Sigmoid colon (tissue), 7 donors: ENCODE results near the gene C19orf67. TPM values are rescaled to one million over a fixed set of nuclear protein-coding genes. Genes with fewer than 3 reads are reported as not detected.
"Not testable (repeated sequence)": the region's sequence is repeated elsewhere in the genome, so short reads cannot be mapped to it uniquely, and the experiment has no call there.

Experiments used
- DNase-seq: peaks from one replicate; pipeline ENCODE4 v3.0.0-alpha.2; 2019
- H3K27ac ChIP-seq, 4 donors: fragments of 200-600 bp; sonication (generic); one replicate each; pipeline ENCODE4 v1.5.1; 2016 to 2019; ENCODE audit warnings: mild to moderate bottlenecking in 1 of 4
- H3K27me3 ChIP-seq, 3 donors: fragments of 200-600 bp; sonication (generic); one replicate each; pipeline ENCODE4 v1.5.1; 2019; ENCODE audit warnings: mild to moderate bottlenecking in 1 of 3
- H3K36me3 ChIP-seq, 4 donors: fragments of 200-600 bp; sonication (generic); one replicate each; pipeline ENCODE4 v1.5.1; 2016 to 2019
- H3K4me1 ChIP-seq, 4 donors: fragments of 200-600 bp; sonication (generic); one replicate each; pipeline ENCODE4 v1.5.1; 2017 to 2019
- H3K4me3 ChIP-seq, 4 donors: fragments of 200-600 bp; sonication (generic); one replicate each; pipeline ENCODE4 v1.5.1; 2017 to 2019; ENCODE audit warnings: mild to moderate bottlenecking in 2 of 4, moderate library complexity in 1 of 4
- H3K9me3 ChIP-seq, 4 donors: fragments of 200-600 bp in 3 of 4; sonication (generic) in 3 of 4; one replicate each; pipeline versions ENCODE4 v1.5.1 to v1.6.1; 2013 to 2019
- CTCF ChIP-seq, 4 experiments: fragments of 450-650 bp in 3 of 4; fragments of 200-600 bp in 1 of 4; IDR thresholded peaks; one replicate each; pipeline ENCODE4 v1.5.1; 2016 to 2019; ENCODE audit warnings: antibody characterized with exemption in 4 of 4, mild to moderate bottlenecking in 3 of 4, moderate library complexity in 2 of 4
- EP300 ChIP-seq, 4 donors: sonication (generic); formaldehyde crosslinking; IDR thresholded peaks; one replicate each; pipeline ENCODE4 v1.6.1; 2017; ENCODE audit warnings: antibody characterized with exemption in 4 of 4
- POLR2A ChIP-seq, 2 donors: fragments of 450-650 bp; IDR thresholded peaks; one replicate each; pipeline ENCODE4 v1.6.1; 2016; ENCODE audit warnings: antibody characterized with exemption in 2 of 2, mild to moderate bottlenecking in 2 of 2, moderate library complexity in 2 of 2
- POLR2AphosphoS5 ChIP-seq, 4 donors: sonication (generic); formaldehyde crosslinking; IDR thresholded peaks; one replicate each; pipeline ENCODE4 v1.6.1; 2017; ENCODE audit warnings: antibody characterized with exemption in 4 of 4
- WGBS, 2 donors: extraction: QIAGEN DNeasy Blood & Tissue Kit; methylation state at CpG; one replicate each; pipeline ENCODE4 v1.1.7; 2013; 5-methylcytosine and 5-hydroxymethylcytosine counted together
- intact Hi-C: fragments of 100-400 bp; cut with DNase I; formaldehyde crosslinking; loops from one replicate; pipeline ENCODE4 v1.15.1; 2023
- polyA plus RNA-seq, 3 donors: library from polyadenylated mRNA; stranded (reverse); fragments of 200-250 nt; gene quantifications; one replicate each; pipeline ENCODE4 v1.2.3, GENCODE V29; 2013
- total RNA-seq, 4 donors: library from RNA; depleted of rRNA; stranded (reverse); fragments of >200 nt; gene quantifications; one replicate each; pipeline ENCODE4 v1.1.0, GENCODE V29; 2016
- donor health status: healthy with polysubstance abuse.
- donor health status: Bipolar disorder and iron deficiency.
- donor health status: healthy.

C19orf67 gene
- total and polyA plus RNA-seq, 7 donors, result 0.06 TPM; not detected in 6

GRCh38 chr19:14052470-14052869, 33.1 kb downstream of the C19orf67 start:
- no peak for TF ChIP-seq POLR2A (IDR thresholded peaks at IDR 0.05)
- no peak for TF ChIP-seq POLR2AphosphoS5 (IDR thresholded peaks at IDR 0.05)
- no peak for TF ChIP-seq EP300 (IDR thresholded peaks at IDR 0.05)
- TF ChIP-seq CTCF (IDR thresholded peaks at IDR 0.05), result no peak
- Histone ChIP-seq H3K27me3 (peaks cover 3 to 8% (median 5%) of the 10 kb centered on the region in 3 donors), H3K9me3 (no peaks in the 10 kb centered on the region), H3K4me1 (peaks cover 0 to 6% (median 3%) of the 10 kb centered on the region in 4 donors), H3K36me3 (no peaks in the 10 kb centered on the region), H3K4me3 (no peak overlapping the region), H3K27ac (no peak overlapping the region)
- intact Hi-C loops, result no loop called here
- WGBS, 2 donors, result 90 to 92% methylated on average over 6 of the region's 6 CpGs
- no peak for DNase-seq

- Histone ChIP-seq H3K36me3 (no peaks in the 10 kb centered on the region), H3K4me3 (no peak overlapping the region), H3K9me3 (no peaks in the 10 kb centered on the region), H3K4me1 (peaks cover 0 to 1% (median under 1%) of the 10 kb centered on the region in 4 donors), H3K27ac (no peak overlapping the region), H3K27me3 (peaks cover 0 to 3% (median under 1%) of the 10 kb centered on the region in 3 donors)
- WGBS, 2 donors, result 86 to 91% methylated on average over 9 of the region's 9 CpGs
- no peak for DNase-seq
- TF ChIP-seq CTCF (IDR thresholded peaks at IDR 0.05) (no peak), POLR2AphosphoS5 (IDR thresholded peaks at IDR 0.05) (no peak), EP300 (IDR thresholded peaks at IDR 0.05) (no peak), POLR2A (IDR thresholded peaks at IDR 0.05) (no peak)
- intact Hi-C loops, result no loop called here
Measured at GRCh38 chr19:14051980-14052379, 33.6 kb downstream of the C19orf67 start.

- H3K27me3 ChIP-seq, intact Hi-C loops, H3K4me1 ChIP-seq, H3K27ac ChIP-seq, H3K36me3 ChIP-seq, H3K4me3 ChIP-seq, DNase-seq, H3K9me3 ChIP-seq: not testable (repeated sequence)
- 95 to 96% methylated on average over 11 of the region's 11 CpGs for WGBS, 2 donors
Measured at GRCh38 chr19:14050961-14051360, 34.6 kb downstream of the C19orf67 start.

- Histone ChIP-seq H3K27me3 (no peaks in the 10 kb centered on the region), H3K4me3 (no peak overlapping the region), H3K4me1 (no peaks in the 10 kb centered on the region), H3K9me3 (no peaks in the 10 kb centered on the region), H3K27ac (no peak overlapping the region), H3K36me3 (no peaks in the 10 kb centered on the region)
- TF ChIP-seq POLR2AphosphoS5 (IDR thresholded peaks at IDR 0.05) (no peak), EP300 (IDR thresholded peaks at IDR 0.05) (no peak), POLR2A (IDR thresholded peaks at IDR 0.05) (no peak), CTCF (IDR thresholded peaks at IDR 0.05) (no peak)
- no peak for DNase-seq
- intact Hi-C loops, result no loop called here
- WGBS, 2 donors, result 96 to 97% methylated on average over 4 of the region's 4 CpGs
Measured at GRCh38 chr19:14050512-14050911, 35.1 kb downstream of the C19orf67 start.

- Histone ChIP-seq H3K9me3 (no peaks in the 10 kb centered on the region), H3K4me3 (no peak overlapping the region), H3K4me1 (no peaks in the 10 kb centered on the region), H3K36me3 (no peaks in the 10 kb centered on the region), H3K27me3 (no peaks in the 10 kb centered on the region), H3K27ac (no peak overlapping the region)
- intact Hi-C loops, result loop anchor here (10.0 kb wide), 1 partner anchor 454 kb away; no protein-coding TSS in a partner anchor
- TF ChIP-seq CTCF (IDR thresholded peaks at IDR 0.05) (peak in 3 of 4 experiments; percentile 47 to 67 (median 48)), POLR2AphosphoS5 (IDR thresholded peaks at IDR 0.05) (no peak), EP300 (IDR thresholded peaks at IDR 0.05) (no peak)
- no peak for DNase-seq
- 73 to 80% methylated on average over 8 of the region's 8 CpGs for WGBS, 2 donors
Measured at GRCh38 chr19:14048443-14049153, 37.0 kb downstream of the C19orf67 start.

GRCh38 chr19:14047866-14048265, 37.7 kb downstream of the C19orf67 start:
- H3K27me3 ChIP-seq, H3K36me3 ChIP-seq, H3K4me1 ChIP-seq, H3K4me3 ChIP-seq, DNase-seq, H3K27ac ChIP-seq, H3K9me3 ChIP-seq: not testable (repeated sequence)
- WGBS, 2 donors, result 96 to 99% methylated on average over 10 of the region's 10 CpGs
- intact Hi-C loops, result loop anchor here (10.0 kb wide), 1 partner anchor 453 kb away; no protein-coding TSS in a partner anchor
